Ovary (tissue), 9 donors: ENCODE results near the gene ATF6. TPM values are rescaled to one million over a fixed set of nuclear protein-coding genes. Genes with fewer than 3 reads are reported as not detected.
"Not testable (repeated sequence)": the region's sequence is repeated elsewhere in the genome, so short reads cannot be mapped to it uniquely, and the experiment has no call there.

Experiments
- DNase-seq, 5 donors: peaks; one replicate each; pipeline ENCODE4 v3.0.0-alpha.2; 2019 to 2020
- H3K27ac ChIP-seq, 2 donors: fragments of 200-600 bp; one replicate each; pipeline versions ENCODE4 v1.5.1 to v1.8.0; 2019 to 2022
- H3K27me3 ChIP-seq: fragments of 200-600 bp; one replicate; pipeline ENCODE4 v1.8.0; 2022
- H3K36me3 ChIP-seq: fragments of 200-600 bp; sonication (generic); one replicate; pipeline ENCODE4 v1.5.1; 2019
- H3K4me1 ChIP-seq: one replicate; pipeline ENCODE4 v1.8.1; 2013; ENCODE audit warnings: mild to moderate bottlenecking, moderate library complexity; ENCODE audit not compliant: insufficient read depth
- H3K4me3 ChIP-seq: fragments of 200-600 bp; sonication (generic); one replicate; pipeline ENCODE4 v1.5.1; 2017
- H3K9me3 ChIP-seq, 2 donors: fragments of 200-600 bp in 1 of 2; sonication (generic) in 1 of 2; one replicate each; pipeline versions ENCODE4 v1.5.1 to v1.8.1; 2013 to 2019; ENCODE audit warnings: mild to moderate bottlenecking in 1 of 2, moderate library complexity in 1 of 2
- EP300 ChIP-seq: sonication (generic); formaldehyde crosslinking; IDR thresholded peaks from one replicate; pipeline ENCODE4 v1.6.1; 2017; ENCODE audit warnings: antibody characterized with exemption
- POLR2A ChIP-seq: fragments of 450-650 bp; IDR thresholded peaks from one replicate; pipeline ENCODE4 v1.6.1; 2017; ENCODE audit warnings: antibody characterized with exemption, mild to moderate bottlenecking, moderate library complexity
- WGBS, 3 donors: extraction: QIAGEN DNeasy Blood & Tissue Kit in 1 of 3; methylation state at CpG; one replicate each; pipeline versions ENCODE4 v1.1.5 to v1.1.7; 2013 to 2017; 5-methylcytosine and 5-hydroxymethylcytosine counted together
- intact Hi-C, 4 donors: fragments of 100-400 bp; cut with DNase I; formaldehyde crosslinking; loops; one replicate each; pipeline versions ENCODE4 v1.11.0 to v1.15.1; 2022 to 2023
- polyA plus RNA-seq, 2 donors: library from polyadenylated mRNA; stranded (reverse); fragments of 200-250 nt in 1 of 2; fragments of 350-450 nt in 1 of 2; fragmentation: Illumina TruSeq in 1 of 2; extraction: RNeasy Lipid Tissue Mini Kit (QIAGEN cat#74804) in 1 of 2; gene quantifications; one replicate each; pipeline ENCODE4 v1.2.3, GENCODE V29; 2013 to 2014
- total RNA-seq, 7 donors: library from RNA; depleted of rRNA in 2 of 7; stranded (reverse); fragments of >200 nt in 2 of 7; fragmentation: NEBNext Ultra II Directional in 3 of 7; extraction: Animal tissue kit (Norgen Biotek cat#: 25700) in 3 of 7; gene quantifications; one replicate each; pipeline versions ENCODE4 v1.1.0 to v1.2.4, GENCODE V29; 2016 to 2023
- TF ChIP-seq, protein P1 (sequence below), 3 donors: fragments of 450-650 bp in 2 of 3; fragments of 200-600 bp in 1 of 3; IDR thresholded peaks; one replicate each; pipeline versions ENCODE4 v1.5.1 to v1.8.0; 2016 to 2022; ENCODE audit warnings: antibody characterized with exemption in 3 of 3, mild to moderate bottlenecking in 1 of 3
- donor health status: DM: no; HTN: no; CAD: no; lungs with moderate emphysema.
- donor health status: DM: no; HTN: no; CAD: no.
- donor health status: Bipolar disorder and iron deficiency.
- donor health status: DM: yes; HTN: yes; CAD: no.
- donor health status: DM: no; HTN: no; CAD: no.
- donor health status: DM: yes; HTN: yes; CAD: no.

Gene ATF6
- total and polyA plus RNA-seq, 9 donors, result 7.9 to 31.3 (median 23.4) TPM

DNA sequence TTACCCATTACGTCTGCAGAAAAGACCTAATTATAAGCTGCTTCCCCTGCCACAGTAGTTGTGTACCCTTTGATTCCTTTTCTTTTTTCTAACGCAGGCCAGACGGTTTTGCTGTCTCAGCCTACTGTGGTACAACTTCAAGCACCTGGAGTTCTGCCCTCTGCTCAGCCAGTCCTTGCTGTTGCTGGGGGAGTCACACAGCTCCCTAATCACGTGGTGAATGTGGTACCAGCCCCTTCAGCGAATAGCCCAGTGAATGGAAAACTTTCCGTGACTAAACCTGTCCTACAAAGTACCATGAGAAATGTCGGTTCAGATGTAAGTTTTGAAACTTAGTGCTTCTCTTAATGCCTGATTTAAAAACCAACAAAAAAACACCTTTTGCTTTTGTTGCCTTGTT lies 35.8 kb downstream of the ATF6 start:
- Histone ChIP-seq H3K27ac (no peak overlapping the region), H3K4me3 (no peak overlapping the region), H3K36me3 (no peaks in the 10 kb centered on the region), H3K4me1 (peaks cover 1% of the 10 kb centered on the region), H3K27me3 (no peaks in the 10 kb centered on the region), H3K9me3 (no peaks in the 10 kb centered on the region)
- TF ChIP-seq, protein P1, sequence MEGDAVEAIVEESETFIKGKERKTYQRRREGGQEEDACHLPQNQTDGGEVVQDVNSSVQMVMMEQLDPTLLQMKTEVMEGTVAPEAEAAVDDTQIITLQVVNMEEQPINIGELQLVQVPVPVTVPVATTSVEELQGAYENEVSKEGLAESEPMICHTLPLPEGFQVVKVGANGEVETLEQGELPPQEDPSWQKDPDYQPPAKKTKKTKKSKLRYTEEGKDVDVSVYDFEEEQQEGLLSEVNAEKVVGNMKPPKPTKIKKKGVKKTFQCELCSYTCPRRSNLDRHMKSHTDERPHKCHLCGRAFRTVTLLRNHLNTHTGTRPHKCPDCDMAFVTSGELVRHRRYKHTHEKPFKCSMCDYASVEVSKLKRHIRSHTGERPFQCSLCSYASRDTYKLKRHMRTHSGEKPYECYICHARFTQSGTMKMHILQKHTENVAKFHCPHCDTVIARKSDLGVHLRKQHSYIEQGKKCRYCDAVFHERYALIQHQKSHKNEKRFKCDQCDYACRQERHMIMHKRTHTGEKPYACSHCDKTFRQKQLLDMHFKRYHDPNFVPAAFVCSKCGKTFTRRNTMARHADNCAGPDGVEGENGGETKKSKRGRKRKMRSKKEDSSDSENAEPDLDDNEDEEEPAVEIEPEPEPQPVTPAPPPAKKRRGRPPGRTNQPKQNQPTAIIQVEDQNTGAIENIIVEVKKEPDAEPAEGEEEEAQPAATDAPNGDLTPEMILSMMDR (IDR thresholded peaks at IDR 0.05), result no peak
- TF ChIP-seq POLR2A (no peak), EP300 (no peak)
- WGBS, 3 donors, result 72 to 82% (median 76%) methylated on average over 7 of the region's 7 CpGs
- intact Hi-C loops, result no loop called here
- DNase-seq, result no peak

DNA sequence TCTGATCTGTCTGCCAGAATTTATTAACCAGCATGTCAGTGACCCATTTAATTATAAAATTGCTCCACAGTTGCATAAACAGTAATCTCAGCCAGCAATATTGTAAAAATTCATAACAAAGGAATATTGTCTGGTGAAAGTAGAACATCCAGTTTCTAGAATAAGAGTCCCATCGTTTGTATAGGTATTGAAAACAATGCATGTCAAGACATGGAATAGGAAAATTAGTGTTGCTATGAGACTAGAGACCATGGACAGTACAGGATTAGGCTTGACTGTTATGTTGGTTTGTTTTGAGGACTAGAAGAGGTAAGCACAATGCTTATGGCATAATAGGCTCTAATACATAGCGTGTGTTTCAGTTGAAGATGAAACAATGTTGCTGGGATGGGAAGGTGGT lies 37.1 kb downstream of the ATF6 start:
- no peak for TF ChIP-seq POLR2A
- TF ChIP-seq EP300, result no peak
- TF ChIP-seq, protein P1 (IDR thresholded peaks at IDR 0.05), result no peak
- no peak for DNase-seq
- 68 to 74% (median 69%) methylated on average over 2 of the region's 2 CpGs for WGBS, 3 donors
- Histone ChIP-seq H3K4me1 (peaks cover 1% of the 10 kb centered on the region), H3K27ac (no peak overlapping the region), H3K27me3 (no peaks in the 10 kb centered on the region), H3K36me3 (no peaks in the 10 kb centered on the region), H3K9me3 (no peaks in the 10 kb centered on the region), H3K4me3 (no peak overlapping the region)
- intact Hi-C loops, result no loop called here

DNA sequence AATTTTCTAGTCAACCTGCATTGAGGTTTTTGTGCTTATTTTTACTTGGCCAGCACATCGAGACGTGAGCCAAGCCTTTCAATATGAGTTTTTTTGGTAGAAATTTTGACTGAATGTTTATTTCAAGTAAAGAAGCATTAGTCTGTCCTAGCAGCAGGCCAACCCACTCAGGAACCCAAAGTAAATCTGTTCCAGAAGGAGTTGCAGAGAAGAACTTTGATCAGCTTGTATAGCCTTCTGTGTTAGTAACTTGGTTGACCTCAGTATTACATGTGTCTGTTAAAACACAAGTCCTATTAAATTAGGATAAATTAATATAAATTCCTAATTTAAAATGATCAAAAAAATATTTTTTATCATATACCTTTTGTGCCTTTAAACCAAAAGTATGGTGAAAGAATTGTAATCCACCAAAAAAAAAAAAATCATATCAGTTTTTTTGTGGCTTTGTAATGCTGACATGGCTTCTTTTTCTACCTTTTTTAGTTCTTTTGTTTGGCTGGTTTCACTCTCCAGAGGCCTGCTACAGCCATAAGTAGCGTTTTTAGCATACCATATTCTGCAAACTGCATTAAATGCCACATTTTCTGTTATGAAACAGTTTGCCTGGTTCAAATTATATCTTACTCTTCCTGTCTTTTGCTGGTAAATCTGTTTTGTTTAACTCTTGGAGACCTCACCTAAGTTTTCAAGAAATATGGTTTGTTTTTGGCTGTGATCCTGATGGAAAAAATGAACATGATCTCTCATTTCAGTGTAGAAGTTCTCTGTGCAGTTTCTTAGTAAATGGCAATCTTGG lies 39.5 kb downstream of the ATF6 start:
- H3K9me3 ChIP-seq, result no peaks in the 10 kb centered on the region
- TF ChIP-seq, protein P1 (IDR thresholded peaks at IDR 0.05), result no peak
- TF ChIP-seq POLR2A, result no peak
- no peak for TF ChIP-seq EP300
- WGBS, 3 donors, result 74 to 84% (median 78%) methylated on average over 3 of the region's 3 CpGs
- H3K4me1 ChIP-seq, result peaks cover 1% of the 10 kb centered on the region
- no peak for DNase-seq
- H3K27me3 ChIP-seq, result no peaks in the 10 kb centered on the region
- H3K27ac ChIP-seq, result no peak overlapping the region
- no peak overlapping the region for H3K4me3 ChIP-seq
- H3K36me3 ChIP-seq, result no peaks in the 10 kb centered on the region
- intact Hi-C loops, result no loop called here

DNA sequence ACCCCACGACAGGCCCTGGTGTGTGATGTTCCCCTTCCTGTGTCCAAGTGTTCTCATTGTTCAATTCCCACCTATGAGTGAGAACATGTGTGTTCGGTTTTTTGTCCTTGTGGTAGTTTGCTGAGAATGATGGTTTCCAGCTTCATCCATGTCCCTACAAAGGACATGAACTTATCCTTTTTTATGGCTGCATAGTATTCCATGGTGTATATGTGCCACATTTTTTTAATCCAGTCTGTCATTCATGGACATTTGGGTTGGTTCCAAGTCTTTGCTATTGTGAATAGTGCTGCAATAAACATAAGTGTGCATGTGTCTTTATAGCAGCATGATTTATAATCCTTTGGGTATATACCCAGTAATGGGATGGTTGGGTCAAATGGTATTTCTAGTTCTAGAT lies 43.1 kb downstream of the ATF6 start:
- H3K9me3 ChIP-seq, H3K27me3 ChIP-seq, H3K4me3 ChIP-seq, H3K36me3 ChIP-seq, H3K27ac ChIP-seq, DNase-seq, intact Hi-C loops, H3K4me1 ChIP-seq: not testable (repeated sequence)
- WGBS, 3 donors, result 97 to 100% (median 99%) methylated on average over 2 of the region's 2 CpGs

DNA sequence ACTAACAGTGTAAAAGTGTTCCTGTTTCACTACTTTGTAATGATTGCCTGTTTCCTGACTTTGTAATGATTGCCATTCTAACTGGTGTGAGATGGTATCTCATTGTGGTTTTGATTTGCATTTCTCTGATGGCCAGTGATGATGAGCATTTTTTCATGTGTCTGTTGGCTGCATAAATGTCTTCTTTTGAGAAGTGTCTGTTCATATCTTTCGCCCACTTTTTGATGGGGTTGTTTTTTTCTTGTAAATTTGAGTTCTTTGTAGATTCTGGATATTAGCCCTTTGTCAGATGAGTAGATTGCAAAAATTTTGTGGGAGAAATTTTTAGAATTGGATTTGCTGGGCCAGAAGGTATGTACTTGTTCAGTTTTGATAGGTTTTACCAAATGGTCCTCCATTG lies 43.5 kb downstream of the ATF6 start:
- H3K4me1 ChIP-seq, DNase-seq, H3K9me3 ChIP-seq, intact Hi-C loops, H3K36me3 ChIP-seq, H3K27ac ChIP-seq, H3K4me3 ChIP-seq, H3K27me3 ChIP-seq: not testable (repeated sequence)
- 92 to 100% (median 100%) methylated on average over 1 of the region's 1 CpG for WGBS, 3 donors
